Neutrophil (primary cell): ENCODE measurements around the gene TMEM132D.
"Not testable (repeated sequence)": the region's sequence is repeated elsewhere in the genome, so short reads cannot be mapped to it uniquely, and the experiment has no call there.

Experiments used
- H3K27ac ChIP-seq: fragments of 200-600 bp; sonication (generic); 2 replicates; pipeline ENCODE4 v1.5.1; 2016; ENCODE audit warnings: mild to moderate bottlenecking, moderate library complexity
- H3K27me3 ChIP-seq: fragments of 200-600 bp; sonication (generic); 2 replicates; pipeline ENCODE4 v1.6.0; 2016; ENCODE audit warnings: mild to moderate bottlenecking
- H3K36me3 ChIP-seq: fragments of 200-600 bp; sonication (generic); 2 replicates; pipeline ENCODE4 v1.5.1; 2017
- H3K4me1 ChIP-seq, 2 experiments: fragments of 200-600 bp in 1 of 2; sonication (generic) in 1 of 2; 1 replicate in 1 of 2; 2 replicates in 1 of 2; pipeline versions ENCODE4 v1.5.1 to v1.6.1; 2013 to 2016; ENCODE audit warnings: low read depth in 1 of 2, low read length in 1 of 2, mild to moderate bottlenecking in 1 of 2, moderate library complexity in 1 of 2; ENCODE audit not compliant: control insufficient read depth in 1 of 2, insufficient read depth in 1 of 2
- H3K4me3 ChIP-seq, 2 experiments: fragments of 200-600 bp in 1 of 2; sonication (generic) in 1 of 2; 1 replicate in 1 of 2; 2 replicates in 1 of 2; pipeline ENCODE4 v1.5.1; 2013 to 2016; ENCODE audit warnings: low read depth in 1 of 2, low read length in 1 of 2, mild to moderate bottlenecking in 1 of 2, moderate library complexity in 1 of 2
- H3K9me3 ChIP-seq: fragments of 200-600 bp; sonication (generic); 2 replicates; pipeline ENCODE4 v1.5.1; 2016
- TF ChIP-seq, protein P1 (sequence below): fragments of 200-600 bp; sonication (generic); IDR thresholded peaks from 2 replicates; pipeline ENCODE4 v1.5.1; 2016; ENCODE audit warnings: antibody characterized with exemption

Gene TMEM132D

DNA sequence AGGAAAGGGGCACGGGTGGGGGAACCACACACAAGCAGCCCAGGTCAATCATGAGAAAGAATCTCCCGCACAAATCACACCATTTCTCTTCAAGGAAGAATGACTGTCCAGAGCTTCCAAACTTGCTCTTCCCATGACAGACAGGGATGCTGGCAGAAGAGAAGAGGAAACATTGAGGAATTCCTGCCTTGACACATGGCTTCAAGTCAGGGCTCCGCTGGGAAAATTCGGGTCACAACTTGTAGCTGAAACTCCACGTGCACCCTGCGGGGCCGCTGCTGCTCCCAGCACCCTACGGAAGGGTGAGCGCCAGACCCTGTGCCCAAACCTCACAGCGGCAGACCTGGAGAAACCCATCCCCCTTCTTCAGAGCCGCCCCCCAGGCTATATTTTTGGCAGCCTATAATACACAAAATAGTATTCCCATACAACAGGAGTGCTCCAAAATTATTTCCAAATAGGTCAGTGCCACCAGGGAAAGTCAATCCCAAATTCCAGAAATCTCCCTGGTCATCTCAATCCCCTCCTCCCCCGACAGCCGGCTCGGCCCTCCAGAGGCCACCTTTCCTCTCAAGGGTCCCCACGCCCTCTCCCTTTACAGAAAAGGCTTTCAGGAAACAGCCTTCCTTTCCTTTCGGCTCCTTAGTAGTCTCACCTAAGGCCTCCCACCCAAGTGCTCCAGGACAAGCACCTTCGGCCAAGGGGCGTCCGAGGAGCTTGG, 1.3 kb downstream of the TMEM132D start:
- H3K27ac ChIP-seq = no peak overlapping the region
- no peaks in the 10 kb centered on the region for H3K4me1 ChIP-seq
- H3K4me3 ChIP-seq = no peak overlapping the region
- TF ChIP-seq, protein P1, sequence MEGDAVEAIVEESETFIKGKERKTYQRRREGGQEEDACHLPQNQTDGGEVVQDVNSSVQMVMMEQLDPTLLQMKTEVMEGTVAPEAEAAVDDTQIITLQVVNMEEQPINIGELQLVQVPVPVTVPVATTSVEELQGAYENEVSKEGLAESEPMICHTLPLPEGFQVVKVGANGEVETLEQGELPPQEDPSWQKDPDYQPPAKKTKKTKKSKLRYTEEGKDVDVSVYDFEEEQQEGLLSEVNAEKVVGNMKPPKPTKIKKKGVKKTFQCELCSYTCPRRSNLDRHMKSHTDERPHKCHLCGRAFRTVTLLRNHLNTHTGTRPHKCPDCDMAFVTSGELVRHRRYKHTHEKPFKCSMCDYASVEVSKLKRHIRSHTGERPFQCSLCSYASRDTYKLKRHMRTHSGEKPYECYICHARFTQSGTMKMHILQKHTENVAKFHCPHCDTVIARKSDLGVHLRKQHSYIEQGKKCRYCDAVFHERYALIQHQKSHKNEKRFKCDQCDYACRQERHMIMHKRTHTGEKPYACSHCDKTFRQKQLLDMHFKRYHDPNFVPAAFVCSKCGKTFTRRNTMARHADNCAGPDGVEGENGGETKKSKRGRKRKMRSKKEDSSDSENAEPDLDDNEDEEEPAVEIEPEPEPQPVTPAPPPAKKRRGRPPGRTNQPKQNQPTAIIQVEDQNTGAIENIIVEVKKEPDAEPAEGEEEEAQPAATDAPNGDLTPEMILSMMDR = no peak
- H3K27me3 ChIP-seq = peaks cover 66% of the 10 kb centered on the region
- no peaks in the 10 kb centered on the region for H3K36me3 ChIP-seq
- no peaks in the 10 kb centered on the region for H3K9me3 ChIP-seq

DNA sequence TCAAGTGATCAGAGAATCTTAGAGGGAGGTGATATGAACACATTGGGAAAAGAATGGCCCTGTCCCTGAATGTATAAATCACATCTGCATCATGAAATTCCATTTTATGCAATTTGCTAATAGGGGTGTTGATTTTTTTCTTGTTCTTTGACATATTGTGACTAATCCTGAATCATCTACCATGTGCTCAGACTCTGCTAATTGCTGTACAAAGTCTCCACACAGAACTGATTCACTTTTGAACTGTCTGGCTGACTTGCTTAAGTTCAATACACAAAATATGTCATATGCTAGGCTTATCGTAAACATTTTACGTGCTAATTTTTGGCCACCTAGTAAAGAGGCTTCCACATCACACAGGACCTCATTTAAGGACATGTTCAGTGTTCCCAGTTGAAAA, 2.6 kb downstream of the TMEM132D start:
- Histone ChIP-seq H3K27ac (no peak overlapping the region), H3K36me3 (no peaks in the 10 kb centered on the region), H3K9me3 (no peaks in the 10 kb centered on the region), H3K27me3 (peaks cover 62% of the 10 kb centered on the region), H3K4me1 (no peaks in the 10 kb centered on the region), H3K4me3 (no peak overlapping the region)
- TF ChIP-seq, protein P1 = no peak

DNA sequence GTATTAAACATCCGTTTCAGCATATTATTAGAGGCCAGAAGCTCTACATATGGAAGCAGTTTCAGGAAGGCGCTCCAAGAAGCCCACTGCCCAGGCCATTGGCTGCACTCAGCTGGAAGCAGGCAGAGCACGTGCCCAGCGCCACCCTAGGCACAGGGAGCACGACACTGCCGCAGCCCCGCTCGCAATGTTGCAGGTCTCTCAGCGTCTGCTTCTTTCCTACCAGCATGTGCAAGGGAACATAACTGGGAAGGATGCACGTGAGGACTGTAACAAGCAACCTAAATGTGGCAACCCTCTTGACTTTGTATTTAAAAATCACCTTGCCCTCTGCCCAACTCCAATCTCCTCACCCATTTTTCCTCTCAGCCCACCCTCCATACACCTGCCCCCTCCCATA, 3.5 kb downstream of the TMEM132D start:
- H3K27ac ChIP-seq = no peak overlapping the region
- no peaks in the 10 kb centered on the region for H3K36me3 ChIP-seq
- no peaks in the 10 kb centered on the region for H3K9me3 ChIP-seq
- no peak overlapping the region for H3K4me3 ChIP-seq
- TF ChIP-seq, protein P1 = no peak
- H3K4me1 ChIP-seq = no peaks in the 10 kb centered on the region
- H3K27me3 ChIP-seq = peaks cover 52% of the 10 kb centered on the region

DNA sequence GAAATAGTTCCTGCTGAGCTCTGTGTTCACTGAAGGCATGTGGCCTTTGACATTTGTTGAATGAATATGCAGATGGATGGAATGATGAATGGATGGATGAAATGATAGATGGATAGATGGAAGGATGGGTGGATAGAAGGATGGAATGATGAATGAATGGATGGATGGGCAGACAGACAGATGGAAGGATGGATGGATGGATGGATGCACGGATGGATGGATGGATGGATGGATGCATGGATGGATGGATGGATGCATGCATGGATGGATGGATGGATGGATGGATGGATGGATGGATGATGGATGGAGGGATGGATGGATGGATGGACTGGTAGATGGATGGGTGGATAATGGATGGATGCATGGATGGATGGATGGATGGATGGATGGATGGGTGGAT, 4.8 kb downstream of the TMEM132D start:
- not testable (repeated sequence) for H3K4me3 ChIP-seq, H3K4me1 ChIP-seq, H3K36me3 ChIP-seq, H3K9me3 ChIP-seq, H3K27ac ChIP-seq
- peaks cover 40% of the 10 kb centered on the region for H3K27me3 ChIP-seq

DNA sequence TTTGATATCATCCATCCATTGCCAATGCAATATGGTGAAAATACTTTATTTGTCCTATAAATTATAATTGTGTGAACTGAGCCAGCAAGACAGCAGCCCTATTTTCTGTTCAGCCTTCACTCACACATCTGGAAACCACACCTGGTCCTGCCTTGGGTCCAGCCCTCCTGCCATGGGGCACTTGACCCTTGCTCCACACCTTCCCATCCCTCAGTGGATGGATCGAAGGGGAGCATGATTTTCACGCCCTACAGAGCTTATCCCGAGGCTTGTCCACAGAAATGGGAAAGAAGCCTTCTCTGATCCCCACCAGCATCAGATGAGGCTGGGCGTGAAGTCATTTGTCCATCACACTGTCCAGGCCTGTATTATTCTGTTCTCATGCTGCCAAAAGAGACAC, 10.1 kb downstream of the TMEM132D start:
- no peak overlapping the region for H3K27ac ChIP-seq
- H3K36me3 ChIP-seq = no peaks in the 10 kb centered on the region
- no peaks in the 10 kb centered on the region for H3K4me1 ChIP-seq
- no peaks in the 10 kb centered on the region for H3K9me3 ChIP-seq
- H3K27me3 ChIP-seq = no peaks in the 10 kb centered on the region
- no peak overlapping the region for H3K4me3 ChIP-seq
- TF ChIP-seq, protein P1 = no peak

DNA sequence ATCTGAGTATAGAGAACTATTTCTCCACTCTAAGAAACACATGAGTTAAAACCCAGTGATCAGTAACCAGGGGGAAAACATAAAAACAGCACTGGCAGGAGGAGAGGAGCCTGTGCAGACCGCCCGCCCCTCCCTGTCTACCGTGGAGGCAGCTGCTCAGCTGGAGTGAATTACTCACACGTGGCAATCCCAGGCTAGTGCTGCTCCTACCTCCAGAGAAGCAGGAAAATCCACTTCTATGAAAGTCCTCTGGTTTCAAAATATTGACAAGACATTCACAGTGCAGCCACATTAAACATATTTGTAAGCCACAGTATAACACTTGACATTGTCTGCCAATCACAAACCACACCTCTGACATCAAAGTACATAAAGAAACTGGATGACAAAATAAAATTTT, 16.7 kb downstream of the TMEM132D start:
- Histone ChIP-seq H3K27me3 (no peaks in the 10 kb centered on the region), H3K4me1 (no peaks in the 10 kb centered on the region), H3K36me3 (no peaks in the 10 kb centered on the region), H3K27ac (no peak overlapping the region), H3K9me3 (no peaks in the 10 kb centered on the region), H3K4me3 (no peak overlapping the region)
- TF ChIP-seq, protein P1 = no peak
